Measurements from ENCODE around the gene LDLRAD3.

The LDLRAD3 gene

GRCh38 chr11:35963911-35964310 is 20.0 kb downstream of the LDLRAD3 start:
- no peak for DNase-seq

GRCh38 chr11:35964841-35965240 is 21.0 kb downstream of the LDLRAD3 start:
- peak; percentile 59 for DNase-seq

GRCh38 chr11:35967042-35967441 is 23.2 kb downstream of the LDLRAD3 start:
- no peak for DNase-seq

DNA sequence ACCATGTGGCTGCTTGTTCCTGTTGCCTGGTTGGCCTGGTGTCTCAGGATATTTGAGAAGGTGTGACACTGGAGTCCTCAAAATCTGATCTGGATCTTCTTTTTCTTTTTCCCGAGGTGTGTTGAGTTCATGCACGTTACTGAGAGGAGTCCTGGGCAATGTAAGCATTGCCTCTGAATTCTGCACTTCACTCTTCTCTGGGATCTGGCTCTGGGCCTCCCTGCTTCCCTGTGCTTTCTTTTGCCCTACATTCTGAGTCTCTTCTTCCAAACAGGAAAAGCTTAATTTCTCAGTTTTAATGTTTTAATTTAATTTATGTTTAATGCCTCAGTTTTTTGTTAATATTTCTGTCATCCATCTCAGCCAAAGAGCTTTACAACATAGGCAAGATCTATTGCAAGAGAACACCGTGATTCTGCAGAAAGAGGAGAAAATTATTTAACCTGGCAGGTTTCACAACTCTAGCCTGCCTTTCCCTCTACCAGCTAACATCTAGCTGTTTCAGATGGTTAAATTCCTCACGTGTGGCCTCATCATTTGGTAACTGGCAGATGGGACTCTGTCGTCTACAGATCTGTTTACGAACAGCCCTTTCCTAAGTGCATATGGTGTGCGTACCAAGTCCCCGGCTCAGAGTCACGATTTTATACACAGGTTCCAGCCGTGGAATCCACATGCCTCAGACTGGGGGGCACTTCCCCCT is 24.7 kb downstream of the LDLRAD3 start:
- DNase-seq = no peak

DNA sequence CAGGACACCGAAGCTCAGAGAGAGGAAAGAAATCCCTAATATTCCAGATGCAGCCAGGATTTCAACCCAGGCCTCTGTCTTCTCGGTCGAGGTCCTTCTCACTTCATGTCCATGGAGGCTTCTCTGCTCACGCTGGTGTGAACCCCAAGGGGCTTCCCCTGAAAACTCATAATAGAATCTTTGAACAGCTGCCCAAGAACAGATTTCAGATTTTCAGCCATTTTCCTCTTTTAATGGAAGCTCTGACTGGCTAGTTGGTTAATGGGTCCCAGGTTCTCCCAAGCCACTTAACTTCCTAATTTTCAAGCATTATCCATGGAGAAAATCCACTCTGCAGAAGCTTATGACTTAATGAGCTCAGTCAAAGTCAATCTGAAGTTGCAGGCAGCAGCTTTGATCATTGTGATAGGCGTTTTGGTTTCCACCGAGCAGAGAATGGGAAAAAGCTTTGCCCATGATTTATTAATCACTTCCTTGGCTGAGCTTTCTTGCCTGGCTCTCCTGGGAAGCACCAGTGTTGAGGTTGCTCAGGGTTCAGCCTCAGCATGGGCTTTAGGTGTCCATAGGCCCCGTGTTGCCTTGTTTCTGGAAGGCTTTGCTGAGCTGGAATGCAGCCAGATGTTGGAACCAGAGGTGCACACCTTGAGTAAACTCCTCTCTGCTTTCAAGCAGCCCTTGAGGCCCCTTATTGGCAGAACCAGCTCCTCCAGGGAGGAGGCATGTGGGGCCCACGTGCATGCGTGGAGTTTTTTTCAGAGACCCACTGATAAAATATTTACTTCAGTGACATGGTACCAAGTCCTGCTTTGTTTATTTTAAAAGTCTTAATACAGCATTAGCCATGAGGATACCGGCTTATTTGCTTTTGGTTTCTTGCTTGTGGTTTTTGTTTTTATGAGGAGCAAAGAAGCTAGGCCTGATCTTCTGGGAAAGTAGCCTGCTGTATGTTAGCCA is 25.5 kb downstream of the LDLRAD3 start:
- DNase-seq = peak; percentile 23

GRCh38 chr11:35970445-35970844 is 26.6 kb downstream of the LDLRAD3 start:
- DNase-seq = no peak

DNA sequence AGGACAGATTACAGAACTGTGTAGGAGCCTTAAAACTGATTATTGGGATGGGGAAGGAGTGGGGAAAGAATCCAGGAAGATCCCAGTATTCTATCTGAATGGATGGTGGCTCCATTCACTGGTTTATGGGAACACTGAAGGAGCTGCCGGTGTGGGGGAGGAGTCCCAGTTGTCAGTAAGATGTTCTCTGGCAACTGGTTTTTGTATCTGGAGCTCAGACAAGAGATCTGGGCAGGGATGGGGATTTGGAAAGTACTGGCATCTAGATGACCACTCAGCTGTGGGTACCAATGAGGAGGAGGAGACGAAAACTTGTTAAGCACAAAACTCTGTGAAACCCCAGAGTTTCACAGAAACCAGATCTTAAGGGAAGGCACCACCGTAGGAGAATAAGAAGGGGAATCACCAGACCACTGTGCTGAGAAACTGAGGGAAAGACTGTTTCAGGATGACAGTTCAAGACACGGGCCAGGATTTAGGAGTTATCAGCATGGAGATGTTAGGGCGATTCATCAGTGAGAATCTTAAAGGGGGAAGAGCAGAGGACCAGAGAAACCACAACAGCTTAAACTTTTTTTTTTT is 28.1 kb downstream of the LDLRAD3 start:
- DNase-seq = no peak

- DNase-seq = no peak
Observed at GRCh38 chr11:35974882-35975589, 31.2 kb downstream of the LDLRAD3 start.

DNA sequence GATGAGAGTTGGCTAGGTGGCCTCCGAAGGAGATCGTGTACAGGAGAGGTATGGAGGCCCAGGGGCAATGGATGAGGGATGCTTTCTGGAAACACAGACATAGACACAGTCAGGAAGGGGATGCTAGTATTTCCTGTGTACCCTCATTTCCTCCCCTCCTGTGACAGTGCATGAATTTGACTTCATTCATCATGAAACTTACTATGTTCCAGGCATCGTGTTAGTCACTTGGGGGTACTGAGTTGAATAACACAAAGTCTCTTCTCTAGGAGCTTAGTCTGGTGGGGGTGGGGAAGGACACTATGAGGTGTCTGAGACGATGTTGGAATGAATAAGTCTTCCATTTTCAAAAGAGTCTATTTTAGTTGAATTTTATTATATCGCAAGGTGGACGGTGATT is 32.6 kb downstream of the LDLRAD3 start:
- DNase-seq = no peak

- DNase-seq = peak; percentile 44
Observed at GRCh38 chr11:35978183-35978582, 34.3 kb downstream of the LDLRAD3 start.

GRCh38 chr11:35978891-35979290 is 35.0 kb downstream of the LDLRAD3 start:
- no peak for DNase-seq

- DNase-seq = no peak
Observed at GRCh38 chr11:35980686-35981390, 37.0 kb downstream of the LDLRAD3 start.

- DNase-seq = no peak
Observed at GRCh38 chr11:35981581-35981980, 37.7 kb downstream of the LDLRAD3 start.

DNA sequence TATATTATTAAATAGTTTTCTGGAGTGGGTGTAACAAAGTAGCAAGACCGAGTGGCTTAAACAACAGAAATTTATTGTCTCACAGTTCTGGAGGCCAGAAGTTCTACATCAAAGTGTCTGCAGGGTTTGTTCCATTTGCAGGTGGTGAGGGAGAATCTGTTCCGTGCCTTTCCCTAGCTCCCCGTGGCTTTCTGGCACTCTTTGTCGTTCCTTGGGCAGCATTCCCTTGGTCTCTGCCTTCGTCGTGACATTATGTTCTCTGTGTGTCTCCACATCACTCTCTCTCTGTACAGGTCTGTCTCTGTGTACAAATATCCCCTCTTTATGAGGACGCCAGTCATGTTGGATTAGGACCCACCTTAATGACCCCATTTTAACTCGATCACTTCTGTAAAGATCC is 38.2 kb downstream of the LDLRAD3 start:
- DNase-seq = no peak

DNA sequence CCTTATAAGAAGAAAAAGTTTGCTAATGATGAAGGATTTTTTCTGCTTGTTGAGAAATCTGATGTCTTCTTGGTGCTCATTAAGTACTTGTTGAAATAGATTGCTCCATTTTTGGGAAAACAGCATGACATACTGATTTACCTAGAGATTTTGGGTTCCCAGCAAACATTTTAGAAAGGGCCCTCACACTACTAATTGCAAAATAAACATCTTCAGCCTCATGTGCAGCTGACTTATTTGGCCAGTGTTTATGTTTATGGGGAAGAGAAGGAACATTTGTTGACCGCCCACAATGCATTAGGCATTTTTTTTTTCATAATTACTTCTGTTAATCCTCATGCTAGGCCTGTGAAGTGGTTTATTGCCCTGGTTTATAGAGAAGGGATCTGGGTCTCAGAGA is 40.1 kb downstream of the LDLRAD3 start:
- DNase-seq = no peak

DNA sequence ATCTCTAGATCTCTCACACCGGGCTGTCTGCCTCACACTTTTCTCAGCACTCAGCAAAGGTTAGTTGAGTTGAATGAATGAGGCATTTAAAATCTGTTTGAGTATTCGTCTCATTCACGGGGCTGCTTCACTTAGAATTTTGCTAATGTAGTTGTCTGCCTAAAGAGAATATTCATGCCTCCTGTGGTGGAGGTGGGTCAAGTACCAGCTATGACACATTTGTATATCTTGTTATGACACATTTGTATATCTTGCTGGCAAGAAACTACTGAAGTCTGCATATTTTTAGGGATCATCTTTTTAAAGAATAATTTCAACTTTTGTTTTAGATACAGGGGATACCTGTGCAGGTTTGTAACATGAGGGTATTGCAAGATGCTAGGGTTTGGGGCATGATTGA is 43.1 kb downstream of the LDLRAD3 start:
- DNase-seq = no peak

DNA sequence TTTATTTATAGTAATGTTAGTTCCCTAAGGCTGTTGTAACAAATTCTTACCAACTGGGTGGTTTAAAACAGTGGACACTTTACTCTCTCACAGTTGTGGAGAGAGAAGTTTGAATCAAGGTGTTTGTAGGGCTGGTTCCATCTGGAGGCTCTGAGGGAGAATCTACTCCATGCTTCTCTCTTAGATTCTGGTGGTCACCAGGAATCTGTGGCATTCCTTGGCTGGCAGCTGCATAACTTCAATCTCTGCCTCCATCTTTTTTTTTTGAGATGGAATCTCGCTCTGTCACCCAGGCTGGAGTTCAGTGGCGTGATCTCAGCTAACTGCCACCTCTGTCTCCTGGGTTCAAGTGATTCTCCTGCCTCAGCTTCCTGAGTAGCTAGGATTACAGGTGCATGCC is 46.3 kb downstream of the LDLRAD3 start:
- DNase-seq = no peak

DNA sequence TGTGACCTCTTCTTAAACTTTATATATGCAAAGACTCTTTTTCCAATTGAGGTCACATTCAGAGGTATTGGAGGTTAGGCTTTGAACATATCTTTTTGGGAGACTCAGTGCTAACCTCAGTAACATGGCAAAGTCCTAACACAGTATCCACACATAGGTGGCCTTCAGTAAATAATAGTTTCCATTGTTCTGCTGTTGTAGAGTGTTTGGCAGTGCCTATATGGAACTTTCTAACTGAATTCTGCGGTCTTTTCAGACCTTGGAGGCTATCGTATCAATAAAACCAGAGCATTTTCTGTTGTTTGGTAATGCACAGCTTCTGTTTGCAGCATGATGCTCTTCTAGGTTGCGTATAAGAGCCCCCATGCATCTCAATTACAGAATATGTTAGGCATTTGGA is 47.0 kb downstream of the LDLRAD3 start:
- no peak for DNase-seq

DNA sequence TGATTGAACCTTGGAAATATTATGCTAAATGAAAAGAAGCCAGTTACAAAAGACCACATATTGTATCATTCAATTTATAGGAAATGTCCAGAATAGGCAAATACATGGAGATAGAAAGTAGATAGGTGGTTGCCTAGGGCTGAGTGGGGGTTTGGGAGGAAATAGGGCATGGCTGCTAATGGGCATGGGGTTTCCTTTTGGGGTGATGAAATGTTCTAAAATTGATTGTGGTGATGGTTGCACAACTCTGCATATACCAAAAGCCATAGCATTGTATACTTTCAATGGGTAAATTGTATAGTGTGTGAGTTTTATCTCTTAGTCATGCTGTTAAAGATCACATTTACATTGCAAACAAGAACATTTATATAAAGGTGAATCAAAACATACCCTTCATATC is 48.7 kb downstream of the LDLRAD3 start:
- DNase-seq = no peak

DNA sequence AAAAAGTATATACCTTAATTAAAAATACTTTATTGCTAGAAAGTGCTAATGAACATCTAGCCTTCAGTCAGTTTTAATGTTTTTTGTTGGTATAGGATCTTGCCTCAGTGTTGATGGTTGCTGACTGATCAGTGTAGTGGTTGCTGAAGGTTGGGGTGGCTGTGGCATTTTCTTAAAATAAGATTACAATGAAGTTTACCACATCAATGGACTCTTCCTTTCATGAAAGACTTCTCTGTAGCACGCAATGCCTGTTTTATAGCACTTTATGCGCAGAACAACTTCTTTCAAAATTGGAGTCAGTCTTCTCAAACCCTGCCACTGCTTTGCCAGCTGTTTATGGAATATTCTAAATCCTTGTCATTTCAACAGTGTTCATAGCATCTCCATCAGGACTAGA is 50.6 kb downstream of the LDLRAD3 start:
- DNase-seq = no peak

- DNase-seq = no peak
Observed at GRCh38 chr11:35995681-35996271, 51.9 kb downstream of the LDLRAD3 start.

DNA sequence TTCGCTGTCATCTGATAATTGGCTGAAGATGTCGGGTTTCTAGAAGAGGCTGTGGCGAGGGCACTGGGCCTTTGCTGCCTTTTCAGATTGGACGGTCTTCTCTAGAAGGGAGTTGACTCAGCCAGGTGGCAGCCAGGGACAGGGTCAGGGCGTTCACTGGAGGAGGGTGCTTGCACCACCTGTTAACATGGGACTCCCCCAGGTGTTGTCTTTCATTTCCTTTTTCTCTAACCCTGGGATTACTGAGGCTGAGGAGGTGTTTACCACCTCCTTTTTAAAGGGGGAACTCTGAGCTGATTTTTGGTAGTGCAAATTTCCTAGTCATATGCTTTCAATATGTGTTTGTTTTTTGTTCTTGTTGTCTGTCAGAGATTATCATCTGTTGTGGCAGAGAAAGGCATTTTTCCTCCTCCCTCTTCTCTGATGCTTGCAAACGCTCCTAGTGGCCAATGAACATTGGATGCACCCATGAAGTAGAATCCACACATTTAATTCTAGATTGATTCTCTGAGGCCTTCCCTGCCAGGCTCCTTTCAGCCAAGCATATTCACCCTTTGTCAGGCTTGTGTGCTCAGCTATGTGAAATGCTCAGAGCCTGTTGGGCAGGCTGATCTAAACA is 54.1 kb downstream of the LDLRAD3 start:
- DNase-seq = no peak
